ENCODE results near the gene KCNT2. TPM values are rescaled to one million over a fixed set of nuclear protein-coding genes. Genes with fewer than 3 reads are reported as not detected.

The KCNT2 gene
- total and polyA plus RNA-seq, 2 of the 8 experiments (the other 6 are each of a cell fraction or from before 2014, with no cell fraction given) = 2.3 to 10.2 TPM

DNA sequence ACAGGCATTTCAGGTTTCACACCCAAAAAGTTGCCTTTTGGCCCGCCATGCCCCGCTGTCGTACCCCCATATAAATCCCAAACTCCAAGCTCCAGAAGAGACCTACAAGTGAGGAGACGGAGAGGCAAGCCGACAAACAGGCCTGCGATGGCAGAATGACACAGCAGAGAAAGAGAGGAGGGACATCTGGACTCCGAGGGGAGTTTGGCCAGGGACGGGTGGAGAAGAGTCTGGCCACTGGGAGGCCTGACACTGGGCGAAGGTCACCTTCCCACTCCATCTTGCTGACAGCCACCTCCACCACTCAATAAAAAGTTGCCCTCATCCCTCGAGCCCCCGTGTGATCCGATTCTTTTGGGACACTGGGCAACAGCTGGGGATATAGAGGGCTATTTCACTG lies 41.8 kb upstream of the KCNT2 start (continued):
- TF ChIP-seq, protein P1, sequence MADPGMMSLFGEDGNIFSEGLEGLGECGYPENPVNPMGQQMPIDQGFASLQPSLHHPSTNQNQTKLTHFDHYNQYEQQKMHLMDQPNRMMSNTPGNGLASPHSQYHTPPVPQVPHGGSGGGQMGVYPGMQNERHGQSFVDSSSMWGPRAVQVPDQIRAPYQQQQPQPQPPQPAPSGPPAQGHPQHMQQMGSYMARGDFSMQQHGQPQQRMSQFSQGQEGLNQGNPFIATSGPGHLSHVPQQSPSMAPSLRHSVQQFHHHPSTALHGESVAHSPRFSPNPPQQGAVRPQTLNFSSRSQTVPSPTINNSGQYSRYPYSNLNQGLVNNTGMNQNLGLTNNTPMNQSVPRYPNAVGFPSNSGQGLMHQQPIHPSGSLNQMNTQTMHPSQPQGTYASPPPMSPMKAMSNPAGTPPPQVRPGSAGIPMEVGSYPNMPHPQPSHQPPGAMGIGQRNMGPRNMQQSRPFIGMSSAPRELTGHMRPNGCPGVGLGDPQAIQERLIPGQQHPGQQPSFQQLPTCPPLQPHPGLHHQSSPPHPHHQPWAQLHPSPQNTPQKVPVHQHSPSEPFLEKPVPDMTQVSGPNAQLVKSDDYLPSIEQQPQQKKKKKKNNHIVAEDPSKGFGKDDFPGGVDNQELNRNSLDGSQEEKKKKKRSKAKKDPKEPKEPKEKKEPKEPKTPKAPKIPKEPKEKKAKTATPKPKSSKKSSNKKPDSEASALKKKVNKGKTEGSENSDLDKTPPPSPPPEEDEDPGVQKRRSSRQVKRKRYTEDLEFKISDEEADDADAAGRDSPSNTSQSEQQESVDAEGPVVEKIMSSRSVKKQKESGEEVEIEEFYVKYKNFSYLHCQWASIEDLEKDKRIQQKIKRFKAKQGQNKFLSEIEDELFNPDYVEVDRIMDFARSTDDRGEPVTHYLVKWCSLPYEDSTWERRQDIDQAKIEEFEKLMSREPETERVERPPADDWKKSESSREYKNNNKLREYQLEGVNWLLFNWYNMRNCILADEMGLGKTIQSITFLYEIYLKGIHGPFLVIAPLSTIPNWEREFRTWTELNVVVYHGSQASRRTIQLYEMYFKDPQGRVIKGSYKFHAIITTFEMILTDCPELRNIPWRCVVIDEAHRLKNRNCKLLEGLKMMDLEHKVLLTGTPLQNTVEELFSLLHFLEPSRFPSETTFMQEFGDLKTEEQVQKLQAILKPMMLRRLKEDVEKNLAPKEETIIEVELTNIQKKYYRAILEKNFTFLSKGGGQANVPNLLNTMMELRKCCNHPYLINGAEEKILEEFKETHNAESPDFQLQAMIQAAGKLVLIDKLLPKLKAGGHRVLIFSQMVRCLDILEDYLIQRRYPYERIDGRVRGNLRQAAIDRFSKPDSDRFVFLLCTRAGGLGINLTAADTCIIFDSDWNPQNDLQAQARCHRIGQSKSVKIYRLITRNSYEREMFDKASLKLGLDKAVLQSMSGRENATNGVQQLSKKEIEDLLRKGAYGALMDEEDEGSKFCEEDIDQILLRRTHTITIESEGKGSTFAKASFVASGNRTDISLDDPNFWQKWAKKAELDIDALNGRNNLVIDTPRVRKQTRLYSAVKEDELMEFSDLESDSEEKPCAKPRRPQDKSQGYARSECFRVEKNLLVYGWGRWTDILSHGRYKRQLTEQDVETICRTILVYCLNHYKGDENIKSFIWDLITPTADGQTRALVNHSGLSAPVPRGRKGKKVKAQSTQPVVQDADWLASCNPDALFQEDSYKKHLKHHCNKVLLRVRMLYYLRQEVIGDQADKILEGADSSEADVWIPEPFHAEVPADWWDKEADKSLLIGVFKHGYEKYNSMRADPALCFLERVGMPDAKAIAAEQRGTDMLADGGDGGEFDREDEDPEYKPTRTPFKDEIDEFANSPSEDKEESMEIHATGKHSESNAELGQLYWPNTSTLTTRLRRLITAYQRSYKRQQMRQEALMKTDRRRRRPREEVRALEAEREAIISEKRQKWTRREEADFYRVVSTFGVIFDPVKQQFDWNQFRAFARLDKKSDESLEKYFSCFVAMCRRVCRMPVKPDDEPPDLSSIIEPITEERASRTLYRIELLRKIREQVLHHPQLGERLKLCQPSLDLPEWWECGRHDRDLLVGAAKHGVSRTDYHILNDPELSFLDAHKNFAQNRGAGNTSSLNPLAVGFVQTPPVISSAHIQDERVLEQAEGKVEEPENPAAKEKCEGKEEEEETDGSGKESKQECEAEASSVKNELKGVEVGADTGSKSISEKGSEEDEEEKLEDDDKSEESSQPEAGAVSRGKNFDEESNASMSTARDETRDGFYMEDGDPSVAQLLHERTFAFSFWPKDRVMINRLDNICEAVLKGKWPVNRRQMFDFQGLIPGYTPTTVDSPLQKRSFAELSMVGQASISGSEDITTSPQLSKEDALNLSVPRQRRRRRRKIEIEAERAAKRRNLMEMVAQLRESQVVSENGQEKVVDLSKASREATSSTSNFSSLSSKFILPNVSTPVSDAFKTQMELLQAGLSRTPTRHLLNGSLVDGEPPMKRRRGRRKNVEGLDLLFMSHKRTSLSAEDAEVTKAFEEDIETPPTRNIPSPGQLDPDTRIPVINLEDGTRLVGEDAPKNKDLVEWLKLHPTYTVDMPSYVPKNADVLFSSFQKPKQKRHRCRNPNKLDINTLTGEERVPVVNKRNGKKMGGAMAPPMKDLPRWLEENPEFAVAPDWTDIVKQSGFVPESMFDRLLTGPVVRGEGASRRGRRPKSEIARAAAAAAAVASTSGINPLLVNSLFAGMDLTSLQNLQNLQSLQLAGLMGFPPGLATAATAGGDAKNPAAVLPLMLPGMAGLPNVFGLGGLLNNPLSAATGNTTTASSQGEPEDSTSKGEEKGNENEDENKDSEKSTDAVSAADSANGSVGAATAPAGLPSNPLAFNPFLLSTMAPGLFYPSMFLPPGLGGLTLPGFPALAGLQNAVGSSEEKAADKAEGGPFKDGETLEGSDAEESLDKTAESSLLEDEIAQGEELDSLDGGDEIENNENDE (IDR thresholded peaks at IDR 0.05; ENCODE audit: insufficient replicate concordance, low read length) = no peak
- TF ChIP-seq KDM5A (IDR thresholded peaks at IDR 0.05; ENCODE audit: low read length) = no peak
- no peak for TF ChIP-seq NANOG (IDR thresholded peaks at IDR 0.05; ENCODE audit: insufficient read depth, low read depth, low read length, poor library complexity, severe bottlenecking)
- no peak for TF ChIP-seq SP2 (IDR thresholded peaks at IDR 0.05; ENCODE audit: low read length)
- no peak for TF ChIP-seq SRF (IDR thresholded peaks at IDR 0.05; ENCODE audit: low read depth, low read length)
- no peak for TF ChIP-seq SUZ12 (IDR thresholded peaks at IDR 0.05; ENCODE audit: low read length)
- TF ChIP-seq SIX5 (IDR thresholded peaks at IDR 0.05; ENCODE audit: low read depth, low read length) = no peak
- no peak for TF ChIP-seq FOSL1 (IDR thresholded peaks at IDR 0.05; ENCODE audit: insufficient read depth, low read depth, low read length)
- TF ChIP-seq ASH2L (IDR thresholded peaks at IDR 0.05; ENCODE audit: low read length) = no peak

Measured in H1 (cell line).